Mammary epithelial cell (primary cell): ENCODE data around the gene EID2B.

ENCODE experiments used
- CTCF ChIP-seq, 2 donors: IDR thresholded peaks in 1 of 2; conservative IDR thresholded peaks in 1 of 2; 2 replicates each; pipeline ENCODE4 v1.5.1; 2011 to 2012; ENCODE audit warnings: inconsistent platforms in 2 of 2, low read length in 2 of 2, mild to moderate bottlenecking in 2 of 2, control low read depth in 1 of 2, low read depth in 1 of 2; ENCODE audit not compliant: insufficient read depth in 1 of 2; ENCODE audit errors: extremely low read depth in 1 of 2
- EZH2 ChIP-seq: IDR thresholded peaks from 2 replicates; pipeline ENCODE4 v1.6.1; 2012; ENCODE audit warnings: low read length, inconsistent platforms, borderline replicate concordance

GRCh38 chr19:39507715-39508364 lies 24.8 kb downstream of the EID2B start:
- TF ChIP-seq CTCF (conservative IDR thresholded peaks at IDR 0.05 in 1 of 2, IDR thresholded peaks at IDR 0.05 in 1 of 2; ENCODE audit: extremely low read depth in 1 of 2, insufficient read depth in 1 of 2, low read depth in 1 of 2, low read length in 2 of 2) (no peak), EZH2 (no peak)
